Liver (tissue), 9 donors: ENCODE measurements around the gene PAMR1. TPM values are rescaled to one million over a fixed set of nuclear protein-coding genes. Genes with fewer than 3 reads are reported as not detected.

Experiments
- DNase-seq: peaks from one replicate; pipeline ENCODE4 v3.0.0-alpha.2; 2017; ENCODE audit warnings: low spot score
- H3K27ac ChIP-seq, 2 donors: one replicate each; pipeline ENCODE4 v1.7.0; 2013; ENCODE audit warnings: inconsistent platforms in 2 of 2, low read length in 2 of 2, control low read depth in 1 of 2, low read depth in 1 of 2, mild to moderate bottlenecking in 1 of 2
- H3K27me3 ChIP-seq, 4 donors: one replicate each; pipeline versions ENCODE4 v1.6.1 to v1.7.0; 2013; ENCODE audit warnings: low read length in 3 of 4, inconsistent platforms in 1 of 4, mild to moderate bottlenecking in 1 of 4, moderate library complexity in 1 of 4; ENCODE audit not compliant: control insufficient read depth in 4 of 4, insufficient read depth in 4 of 4
- H3K36me3 ChIP-seq, 4 donors: one replicate each; pipeline versions ENCODE4 v1.6.1 to v1.7.0; 2013; ENCODE audit warnings: low read length in 3 of 4, mild to moderate bottlenecking in 3 of 4, low read depth in 1 of 4, moderate library complexity in 1 of 4; ENCODE audit not compliant: control insufficient read depth in 4 of 4, insufficient read depth in 3 of 4
- H3K4me1 ChIP-seq, 4 donors: one replicate each; pipeline versions ENCODE4 v1.6.1 to v1.7.0; 2013; ENCODE audit warnings: low read length in 3 of 4, mild to moderate bottlenecking in 3 of 4, moderate library complexity in 1 of 4; ENCODE audit not compliant: control insufficient read depth in 4 of 4, insufficient read depth in 4 of 4
- H3K4me3 ChIP-seq, 3 donors: one replicate each; pipeline versions ENCODE4 v1.6.1 to v1.7.0; 2013; ENCODE audit warnings: low read length in 3 of 3, control low read depth in 1 of 3, low read depth in 1 of 3, mild to moderate bottlenecking in 1 of 3
- H3K9ac ChIP-seq, 2 donors: one replicate each; pipeline ENCODE4 v1.7.0; 2013; ENCODE audit warnings: low read length in 2 of 2, mild to moderate bottlenecking in 2 of 2, moderate library complexity in 2 of 2, control low read depth in 1 of 2, low read depth in 1 of 2
- H3K9me3 ChIP-seq, 4 donors: one replicate each; pipeline versions ENCODE4 v1.6.1 to v1.7.0; 2013; ENCODE audit warnings: low read length in 3 of 4; ENCODE audit not compliant: control insufficient read depth in 4 of 4
- ATF3 ChIP-seq: IDR thresholded peaks from 2 replicates; pipeline ENCODE4 v1.6.1; 2016; ENCODE audit warnings: antibody characterized with exemption
- EGR1 ChIP-seq, 2 donors: IDR thresholded peaks; 2 replicates each; pipeline ENCODE4 v1.6.1; 2016 to 2018; ENCODE audit warnings: antibody characterized with exemption in 2 of 2, low read depth in 2 of 2
- FOXA1 ChIP-seq: IDR thresholded peaks from 2 replicates; pipeline ENCODE4 v1.6.1; 2016; ENCODE audit warnings: antibody characterized with exemption
- FOXA2 ChIP-seq: IDR thresholded peaks from 2 replicates; pipeline ENCODE4 v1.6.1; 2016; ENCODE audit warnings: antibody characterized with exemption
- GABPA ChIP-seq, 2 donors: IDR thresholded peaks in 1 of 2; conservative IDR thresholded peaks in 1 of 2; 2 replicates each; pipeline ENCODE4 v1.6.1; 2016; ENCODE audit warnings: antibody characterized with exemption in 2 of 2, mild to moderate bottlenecking in 1 of 2, moderate library complexity in 1 of 2
- HNF4A ChIP-seq, 2 donors: conservative IDR thresholded peaks; 2 replicates each; pipeline ENCODE4 v1.6.1; 2016; ENCODE audit warnings: antibody characterized with exemption in 2 of 2, mild to moderate bottlenecking in 2 of 2
- HNF4G ChIP-seq: IDR thresholded peaks from 2 replicates; pipeline ENCODE4 v1.6.1; 2016; ENCODE audit warnings: antibody characterized with exemption
- JUND ChIP-seq, 2 donors: IDR thresholded peaks; 2 replicates each; pipeline ENCODE4 v1.6.1; 2016; ENCODE audit warnings: antibody characterized with exemption in 2 of 2
- NR2F2 ChIP-seq: IDR thresholded peaks from 2 replicates; pipeline ENCODE4 v1.6.1; 2016; ENCODE audit warnings: antibody characterized with exemption
- RXRA ChIP-seq, 2 donors: IDR thresholded peaks; 2 replicates each; pipeline ENCODE4 v1.6.1; 2017 to 2018; ENCODE audit warnings: antibody characterized with exemption in 2 of 2, mild to moderate bottlenecking in 1 of 2
- SP1 ChIP-seq: IDR thresholded peaks from 2 replicates; pipeline ENCODE4 v1.6.1; 2018; ENCODE audit warnings: antibody characterized with exemption, mild to moderate bottlenecking
- YY1 ChIP-seq: IDR thresholded peaks from 2 replicates; pipeline ENCODE4 v1.6.1; 2016; ENCODE audit warnings: antibody characterized with exemption, mild to moderate bottlenecking
- ZBTB33 ChIP-seq: IDR thresholded peaks from 2 replicates; pipeline ENCODE4 v1.6.1; 2016; ENCODE audit warnings: antibody characterized with exemption
- WGBS: extraction: QIAGEN DNeasy Blood & Tissue Kit; methylation state at CpG from one replicate; pipeline ENCODE4 v1.1.7; 2013; 5-methylcytosine and 5-hydroxymethylcytosine counted together
- polyA plus RNA-seq, 2 donors: library from polyadenylated mRNA; stranded (reverse) in 1 of 2; unstranded in 1 of 2; fragments of 200-250 nt in 1 of 2; fragments of >200 nt in 1 of 2; fragmentation: Nextera tagmentation in 1 of 2; extraction: Ambion mirVana in 1 of 2; gene quantifications; one replicate each; pipeline versions ENCODE4 v1.2.1 to v1.2.3, GENCODE V29; 2013 to 2015
- total RNA-seq, 2 donors: library from RNA; depleted of rRNA; stranded (reverse); fragments of >200 nt; gene quantifications; one replicate each; pipeline ENCODE4 v1.2.3, GENCODE V29; 2014
- TF ChIP-seq, protein P1 (sequence below): IDR thresholded peaks from 2 replicates; pipeline ENCODE4 v1.6.1; 2016; ENCODE audit warnings: antibody characterized with exemption, mild to moderate bottlenecking
- TF ChIP-seq, protein P2 (sequence below): IDR thresholded peaks from 2 replicates; pipeline ENCODE4 v1.6.1; 2016; ENCODE audit warnings: antibody characterized with exemption
- TF ChIP-seq, protein P3 (sequence below): fragments of 150-350 bp; IDR thresholded peaks from 2 replicates; pipeline ENCODE4 v1.5.1; 2017; ENCODE audit warnings: improper control_type of control experiment, low read depth, low read length; ENCODE audit not compliant: missing input control
- donor health status: healthy.
- donor health status: healthy.
- donor health status: healthy.
- donor health status: healthy.
- donor health status: healthy.

The PAMR1 gene
- total and polyA plus RNA-seq, 4 donors = 2.0 to 5.0 (median 2.8) TPM

- DNase-seq = no peak
- Histone ChIP-seq H3K36me3 (no peaks in the 10 kb centered on the region), H3K9ac (no peak overlapping the region), H3K4me3 (no peak overlapping the region), H3K27me3 (peaks cover 0 to 9% (median 0%) of the 10 kb centered on the region in 4 donors), H3K9me3 (no peaks in the 10 kb centered on the region), H3K4me1 (no peaks in the 10 kb centered on the region), H3K27ac (no peak overlapping the region)
- TF ChIP-seq, protein P1, sequence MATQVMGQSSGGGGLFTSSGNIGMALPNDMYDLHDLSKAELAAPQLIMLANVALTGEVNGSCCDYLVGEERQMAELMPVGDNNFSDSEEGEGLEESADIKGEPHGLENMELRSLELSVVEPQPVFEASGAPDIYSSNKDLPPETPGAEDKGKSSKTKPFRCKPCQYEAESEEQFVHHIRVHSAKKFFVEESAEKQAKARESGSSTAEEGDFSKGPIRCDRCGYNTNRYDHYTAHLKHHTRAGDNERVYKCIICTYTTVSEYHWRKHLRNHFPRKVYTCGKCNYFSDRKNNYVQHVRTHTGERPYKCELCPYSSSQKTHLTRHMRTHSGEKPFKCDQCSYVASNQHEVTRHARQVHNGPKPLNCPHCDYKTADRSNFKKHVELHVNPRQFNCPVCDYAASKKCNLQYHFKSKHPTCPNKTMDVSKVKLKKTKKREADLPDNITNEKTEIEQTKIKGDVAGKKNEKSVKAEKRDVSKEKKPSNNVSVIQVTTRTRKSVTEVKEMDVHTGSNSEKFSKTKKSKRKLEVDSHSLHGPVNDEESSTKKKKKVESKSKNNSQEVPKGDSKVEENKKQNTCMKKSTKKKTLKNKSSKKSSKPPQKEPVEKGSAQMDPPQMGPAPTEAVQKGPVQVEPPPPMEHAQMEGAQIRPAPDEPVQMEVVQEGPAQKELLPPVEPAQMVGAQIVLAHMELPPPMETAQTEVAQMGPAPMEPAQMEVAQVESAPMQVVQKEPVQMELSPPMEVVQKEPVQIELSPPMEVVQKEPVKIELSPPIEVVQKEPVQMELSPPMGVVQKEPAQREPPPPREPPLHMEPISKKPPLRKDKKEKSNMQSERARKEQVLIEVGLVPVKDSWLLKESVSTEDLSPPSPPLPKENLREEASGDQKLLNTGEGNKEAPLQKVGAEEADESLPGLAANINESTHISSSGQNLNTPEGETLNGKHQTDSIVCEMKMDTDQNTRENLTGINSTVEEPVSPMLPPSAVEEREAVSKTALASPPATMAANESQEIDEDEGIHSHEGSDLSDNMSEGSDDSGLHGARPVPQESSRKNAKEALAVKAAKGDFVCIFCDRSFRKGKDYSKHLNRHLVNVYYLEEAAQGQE = no peak
- TF ChIP-seq FOXA1 (no peak), JUND (IDR thresholded peaks at IDR 0.05) (no peak), HNF4A (conservative IDR thresholded peaks at IDR 0.05) (no peak), YY1 (no peak), HNF4G (no peak), GABPA (IDR thresholded peaks at IDR 0.05 in 1 of 2, conservative IDR thresholded peaks at IDR 0.05 in 1 of 2) (no peak), ATF3 (no peak), SP1 (no peak), EGR1 (IDR thresholded peaks at IDR 0.05; ENCODE audit: low read depth in 2 of 2) (no peak), FOXA2 (no peak), RXRA (IDR thresholded peaks at IDR 0.05) (no peak), ZBTB33 (no peak), NR2F2 (no peak)
- TF ChIP-seq, protein P2, sequence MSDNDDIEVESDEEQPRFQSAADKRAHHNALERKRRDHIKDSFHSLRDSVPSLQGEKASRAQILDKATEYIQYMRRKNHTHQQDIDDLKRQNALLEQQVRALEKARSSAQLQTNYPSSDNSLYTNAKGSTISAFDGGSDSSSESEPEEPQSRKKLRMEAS = no peak
- TF ChIP-seq, protein P3, sequence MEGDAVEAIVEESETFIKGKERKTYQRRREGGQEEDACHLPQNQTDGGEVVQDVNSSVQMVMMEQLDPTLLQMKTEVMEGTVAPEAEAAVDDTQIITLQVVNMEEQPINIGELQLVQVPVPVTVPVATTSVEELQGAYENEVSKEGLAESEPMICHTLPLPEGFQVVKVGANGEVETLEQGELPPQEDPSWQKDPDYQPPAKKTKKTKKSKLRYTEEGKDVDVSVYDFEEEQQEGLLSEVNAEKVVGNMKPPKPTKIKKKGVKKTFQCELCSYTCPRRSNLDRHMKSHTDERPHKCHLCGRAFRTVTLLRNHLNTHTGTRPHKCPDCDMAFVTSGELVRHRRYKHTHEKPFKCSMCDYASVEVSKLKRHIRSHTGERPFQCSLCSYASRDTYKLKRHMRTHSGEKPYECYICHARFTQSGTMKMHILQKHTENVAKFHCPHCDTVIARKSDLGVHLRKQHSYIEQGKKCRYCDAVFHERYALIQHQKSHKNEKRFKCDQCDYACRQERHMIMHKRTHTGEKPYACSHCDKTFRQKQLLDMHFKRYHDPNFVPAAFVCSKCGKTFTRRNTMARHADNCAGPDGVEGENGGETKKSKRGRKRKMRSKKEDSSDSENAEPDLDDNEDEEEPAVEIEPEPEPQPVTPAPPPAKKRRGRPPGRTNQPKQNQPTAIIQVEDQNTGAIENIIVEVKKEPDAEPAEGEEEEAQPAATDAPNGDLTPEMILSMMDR = no peak
- 67% methylated on average over 4 of the region's 4 CpGs for WGBS
Measured at GRCh38 chr11:35566181-35566580, 40.8 kb upstream of the PAMR1 start.

GRCh38 chr11:35564245-35564595 is 38.8 kb upstream of the PAMR1 start:
- WGBS = 82% methylated on average over 4 of the region's 4 CpGs
- Histone ChIP-seq H3K27me3 (peaks cover 0 to 11% (median 0%) of the 10 kb centered on the region in 4 donors), H3K4me3 (no peak overlapping the region)

More at GRCh38 chr11:35564245-35564595, 38.8 kb upstream of the PAMR1 start:
- TF ChIP-seq ATF3 (no peak), GABPA (IDR thresholded peaks at IDR 0.05 in 1 of 2, conservative IDR thresholded peaks at IDR 0.05 in 1 of 2) (no peak), EGR1 (IDR thresholded peaks at IDR 0.05; ENCODE audit: low read depth in 2 of 2) (no peak), FOXA1 (no peak)
- TF ChIP-seq, protein P2 = no peak
- Histone ChIP-seq H3K27ac (no peak overlapping the region), H3K4me1 (no peaks in the 10 kb centered on the region), H3K36me3 (no peaks in the 10 kb centered on the region), H3K9me3 (no peaks in the 10 kb centered on the region), H3K9ac (no peak overlapping the region)
- no peak for DNase-seq
